Cardiac fibroblast (primary cell): ENCODE data around the gene EIF6.
"Not testable (repeated sequence)": the region's sequence is repeated elsewhere in the genome, so short reads cannot be mapped to it uniquely, and the experiment has no call there.

Experiments
- DNase-seq, 2 donors: peaks; one replicate each; pipeline versions ENCODE4 v3.0.0 to v3.0.0-alpha.2; 2010; ENCODE audit warnings: low read depth in 2 of 2
- H3K4me3 ChIP-seq, 2 donors: replicated peaks in 1 of 2; 1 replicate in 1 of 2; 2 replicates in 1 of 2; pipeline ENCODE4 v1.5.1; 2011; ENCODE audit warnings: low read depth in 2 of 2, low read length in 2 of 2, mild to moderate bottlenecking in 2 of 2, moderate library complexity in 1 of 2
- TF ChIP-seq, protein P1 (sequence below): IDR thresholded peaks from one replicate; pipeline ENCODE4 v1.5.1; 2011; ENCODE audit warnings: low read depth, mild to moderate bottlenecking, low read length, inconsistent platforms

EIF6 gene

DNA sequence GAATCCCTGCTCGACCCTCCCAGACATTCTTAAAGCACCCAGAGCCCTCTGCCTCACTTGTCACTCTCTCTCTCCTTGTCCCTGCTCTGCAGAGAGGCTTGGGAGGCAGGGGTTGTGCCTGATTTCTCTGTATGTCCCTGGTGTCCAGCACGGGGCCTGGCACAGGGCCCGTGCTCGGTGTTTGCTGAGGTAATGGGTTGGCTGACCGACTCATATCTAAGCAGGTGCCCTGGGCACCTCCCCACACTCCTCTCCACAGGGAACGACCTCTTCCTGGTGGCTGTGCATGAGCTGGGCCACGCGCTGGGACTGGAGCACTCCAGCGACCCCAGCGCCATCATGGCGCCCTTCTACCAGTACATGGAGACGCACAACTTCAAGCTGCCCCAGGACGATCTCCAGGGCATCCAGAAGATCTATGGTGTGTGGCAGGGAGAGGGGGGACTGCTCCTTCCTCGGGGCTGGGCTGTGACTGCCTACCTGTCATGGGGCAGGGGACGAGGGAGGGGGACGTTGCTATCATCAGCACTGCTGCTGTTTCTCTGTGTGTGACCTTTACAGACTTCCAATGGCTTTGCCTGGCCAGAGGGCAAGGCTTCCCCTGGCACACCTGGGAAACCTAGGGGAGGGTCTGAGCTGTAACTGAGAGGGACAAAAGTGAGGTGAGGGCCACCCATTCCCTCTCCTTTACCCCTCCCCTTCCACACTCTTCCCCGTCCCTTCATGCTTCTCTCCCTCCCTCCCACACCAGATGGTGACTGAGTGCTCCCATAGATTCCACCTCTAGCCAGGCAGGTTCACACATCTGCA lies 20.8 kb downstream of the EIF6 start:
- H3K4me3 ChIP-seq, result no peak overlapping the region
- no peak for DNase-seq
- TF ChIP-seq, protein P1, sequence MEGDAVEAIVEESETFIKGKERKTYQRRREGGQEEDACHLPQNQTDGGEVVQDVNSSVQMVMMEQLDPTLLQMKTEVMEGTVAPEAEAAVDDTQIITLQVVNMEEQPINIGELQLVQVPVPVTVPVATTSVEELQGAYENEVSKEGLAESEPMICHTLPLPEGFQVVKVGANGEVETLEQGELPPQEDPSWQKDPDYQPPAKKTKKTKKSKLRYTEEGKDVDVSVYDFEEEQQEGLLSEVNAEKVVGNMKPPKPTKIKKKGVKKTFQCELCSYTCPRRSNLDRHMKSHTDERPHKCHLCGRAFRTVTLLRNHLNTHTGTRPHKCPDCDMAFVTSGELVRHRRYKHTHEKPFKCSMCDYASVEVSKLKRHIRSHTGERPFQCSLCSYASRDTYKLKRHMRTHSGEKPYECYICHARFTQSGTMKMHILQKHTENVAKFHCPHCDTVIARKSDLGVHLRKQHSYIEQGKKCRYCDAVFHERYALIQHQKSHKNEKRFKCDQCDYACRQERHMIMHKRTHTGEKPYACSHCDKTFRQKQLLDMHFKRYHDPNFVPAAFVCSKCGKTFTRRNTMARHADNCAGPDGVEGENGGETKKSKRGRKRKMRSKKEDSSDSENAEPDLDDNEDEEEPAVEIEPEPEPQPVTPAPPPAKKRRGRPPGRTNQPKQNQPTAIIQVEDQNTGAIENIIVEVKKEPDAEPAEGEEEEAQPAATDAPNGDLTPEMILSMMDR, result no peak

DNA sequence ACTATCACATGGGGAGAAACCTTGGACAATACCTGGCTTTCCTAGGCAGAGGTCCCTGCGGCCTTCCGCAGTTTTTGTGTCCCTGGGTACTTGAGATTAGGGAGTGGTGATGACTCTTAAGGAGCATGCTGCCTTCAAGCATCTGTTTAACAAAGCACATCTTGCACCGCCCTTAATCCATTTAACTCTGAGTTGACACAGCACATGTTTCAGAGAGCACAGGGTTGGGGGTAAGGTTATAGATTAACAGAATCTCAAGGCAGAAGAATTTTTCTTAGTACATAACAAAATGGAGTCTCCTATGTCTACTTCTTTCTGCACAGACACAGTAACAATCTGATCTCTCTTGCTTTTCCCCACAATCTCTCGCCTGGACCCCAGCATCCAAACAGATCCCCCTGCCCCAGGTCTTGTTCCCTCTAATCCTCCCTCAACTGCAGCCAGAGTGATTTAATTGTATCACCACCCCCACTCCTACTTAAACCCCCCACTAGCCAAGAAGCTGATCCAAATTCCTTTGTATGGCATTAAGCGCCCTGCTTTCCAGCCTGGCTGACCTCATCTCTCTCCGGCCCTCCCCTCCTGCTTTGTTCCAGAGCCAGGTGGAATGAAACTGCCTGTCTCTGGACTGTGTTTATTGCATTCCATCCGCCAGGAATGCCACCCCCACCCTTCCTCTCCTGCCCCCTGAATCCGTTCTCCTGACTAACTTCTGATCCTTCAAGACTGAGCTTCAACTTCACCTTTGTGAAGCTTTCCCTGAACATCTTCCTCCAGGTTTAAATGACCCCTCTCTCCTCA lies 21.6 kb downstream of the EIF6 start:
- DNase-seq, result peak; percentile 32 to 60
- H3K4me3 ChIP-seq, result not testable (repeated sequence)

DNA sequence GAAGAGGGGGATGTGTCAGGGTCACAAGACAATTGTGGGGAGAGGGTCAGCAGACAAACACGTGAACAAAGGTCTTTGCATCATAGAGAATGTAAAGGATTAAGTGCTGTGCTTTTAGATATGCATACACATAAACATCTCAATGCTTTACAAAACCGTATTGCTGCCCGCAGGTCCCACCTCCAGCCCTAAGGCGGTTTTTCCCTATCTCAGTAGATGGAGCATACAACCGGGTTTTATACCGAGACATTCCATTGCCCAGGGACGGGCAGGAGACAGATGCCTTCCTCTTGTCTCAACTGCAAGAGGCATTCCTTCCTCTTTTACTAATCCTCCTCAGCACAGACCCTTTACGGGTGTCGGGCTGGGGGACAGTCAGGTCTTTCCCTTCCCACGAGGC lies 22.3 kb downstream of the EIF6 start:
- not testable (repeated sequence) for H3K4me3 ChIP-seq, DNase-seq

DNA sequence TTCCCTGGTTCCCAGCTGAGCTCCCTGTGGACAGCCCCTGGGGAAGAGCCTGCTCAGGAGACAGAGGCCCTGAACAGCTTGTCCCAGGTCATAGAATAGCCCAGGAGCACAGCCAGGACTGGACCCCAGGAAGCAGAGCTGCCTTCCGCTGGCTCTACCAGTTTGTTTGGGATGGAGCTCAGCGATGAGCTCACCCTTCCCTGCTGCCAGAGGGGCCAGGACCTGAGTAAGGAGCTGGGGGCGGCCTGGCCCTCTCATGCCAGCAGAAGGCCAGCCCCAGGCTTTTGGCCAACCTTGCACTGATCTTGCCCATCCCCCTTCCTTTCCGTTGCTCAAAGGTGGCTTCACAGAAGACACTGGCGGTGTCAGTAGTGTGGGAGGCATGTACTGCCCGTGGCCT lies 24.1 kb downstream of the EIF6 start:
- H3K4me3 ChIP-seq, result no peak overlapping the region
- DNase-seq, result no peak
- TF ChIP-seq, protein P1, result no peak

DNA sequence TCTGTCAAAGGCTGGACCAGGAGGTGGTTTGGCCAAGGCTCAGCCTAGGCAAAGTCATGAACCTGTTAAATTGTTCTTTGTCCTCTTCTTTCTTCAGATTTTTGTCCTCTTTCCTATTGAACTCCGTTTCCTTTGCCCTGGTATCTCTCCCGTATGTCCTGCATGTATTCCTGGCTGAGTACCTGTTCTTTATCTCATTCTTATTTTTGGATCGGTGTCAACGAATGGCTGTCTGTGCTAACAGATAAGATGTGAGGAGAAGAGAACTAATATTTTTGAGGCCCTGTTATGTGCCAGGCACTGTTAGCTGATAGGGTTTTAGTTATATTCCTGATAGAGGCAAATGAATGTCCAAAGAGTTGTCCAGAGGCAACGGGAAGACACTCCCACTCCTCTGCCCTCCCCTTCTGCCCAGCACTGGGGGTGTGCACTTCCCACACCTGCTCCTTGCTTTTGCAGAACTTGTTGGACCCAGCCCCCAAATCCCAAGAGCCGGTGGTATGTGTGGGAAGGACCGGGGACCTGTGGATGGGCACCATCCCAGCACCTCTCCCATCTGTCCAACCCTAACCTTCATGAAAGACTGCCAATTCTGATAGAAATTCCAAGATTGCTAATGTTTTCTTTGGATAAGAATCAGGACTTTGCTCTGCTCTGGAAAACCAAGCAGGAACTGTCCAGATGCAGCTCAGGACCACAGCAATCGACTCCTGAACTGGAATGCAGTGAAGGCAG lies 27.2 kb downstream of the EIF6 start:
- no peak overlapping the region for H3K4me3 ChIP-seq
- no peak for DNase-seq
- TF ChIP-seq, protein P1, result no peak

DNA sequence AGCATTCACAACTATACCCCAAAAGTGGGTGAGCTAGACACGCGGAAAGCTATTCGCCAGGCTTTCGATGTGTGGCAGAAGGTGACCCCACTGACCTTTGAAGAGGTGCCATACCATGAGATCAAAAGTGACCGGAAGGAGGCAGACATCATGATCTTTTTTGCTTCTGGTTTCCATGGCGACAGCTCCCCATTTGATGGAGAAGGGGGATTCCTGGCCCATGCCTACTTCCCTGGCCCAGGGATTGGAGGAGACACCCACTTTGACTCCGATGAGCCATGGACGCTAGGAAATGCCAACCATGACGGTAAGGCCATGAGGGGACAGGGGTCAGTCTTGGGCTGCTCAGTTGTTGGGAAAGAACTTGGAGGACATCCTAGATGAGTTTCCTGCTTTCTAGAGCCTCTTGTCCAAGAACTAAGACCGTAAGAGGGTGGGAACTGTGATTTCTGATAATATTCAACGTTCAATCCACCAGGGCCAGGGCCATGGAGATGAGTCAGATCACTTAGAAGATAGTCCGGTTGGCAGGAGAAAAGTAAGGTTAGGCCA lies 30.0 kb downstream of the EIF6 start:
- TF ChIP-seq, protein P1, result no peak
- no peak overlapping the region for H3K4me3 ChIP-seq
- DNase-seq, result no peak

DNA sequence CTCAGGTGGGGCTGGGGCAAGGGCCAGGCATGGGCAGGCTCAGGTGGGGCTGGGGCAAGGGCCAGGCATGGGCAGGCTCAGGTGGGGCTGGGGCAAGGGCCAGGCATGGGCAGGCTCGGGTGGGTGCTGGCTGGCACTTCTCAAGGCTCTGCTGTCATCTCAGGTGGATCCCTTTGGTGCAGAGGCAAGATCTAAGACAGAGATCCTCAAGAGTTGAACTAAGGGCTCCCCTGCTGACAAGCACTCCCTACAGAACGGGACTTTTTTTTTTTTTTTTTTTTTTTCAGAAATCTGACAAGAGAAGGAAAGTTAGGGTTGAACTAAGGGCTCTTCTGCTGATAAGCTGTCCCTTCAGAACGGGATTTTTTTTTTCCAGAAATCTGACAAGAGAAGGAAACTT lies 31.6 kb downstream of the EIF6 start:
- no peak for DNase-seq
- TF ChIP-seq, protein P1, result no peak
- no peak overlapping the region for H3K4me3 ChIP-seq

DNA sequence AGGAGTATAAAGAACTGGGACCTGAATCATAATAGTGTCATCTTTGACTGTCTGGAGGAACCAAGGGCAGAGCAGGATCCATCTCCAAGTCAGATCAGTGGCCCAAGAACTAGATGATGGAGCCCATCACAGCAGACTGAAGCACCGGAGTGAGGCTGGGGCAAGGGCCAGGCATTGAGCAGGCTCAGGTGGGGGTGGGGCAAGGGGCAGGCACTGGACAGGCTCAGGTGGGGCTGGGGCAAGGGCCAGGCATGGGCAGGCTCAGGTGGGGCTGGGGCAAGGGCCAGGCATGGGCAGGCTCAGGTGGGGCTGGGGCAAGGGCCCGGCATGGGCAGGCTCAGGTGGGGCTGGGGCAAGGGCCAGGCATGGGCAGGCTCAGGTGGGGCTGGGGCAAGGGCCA lies 32.0 kb downstream of the EIF6 start:
- not testable (repeated sequence) for H3K4me3 ChIP-seq, DNase-seq
